C4-2B (cell line): Measurements from ENCODE around the gene ALX3.

Experiments
- CTCF ChIP-seq: fragments of 450-650 bp; conservative IDR thresholded peaks from 2 replicates; pipeline ENCODE4 v1.5.1; 2017; ENCODE audit warnings: mild to moderate bottlenecking
- ZFX ChIP-seq: fragments of 450-650 bp; IDR thresholded peaks from 2 replicates; pipeline ENCODE4 v1.6.1; 2017

DNA sequence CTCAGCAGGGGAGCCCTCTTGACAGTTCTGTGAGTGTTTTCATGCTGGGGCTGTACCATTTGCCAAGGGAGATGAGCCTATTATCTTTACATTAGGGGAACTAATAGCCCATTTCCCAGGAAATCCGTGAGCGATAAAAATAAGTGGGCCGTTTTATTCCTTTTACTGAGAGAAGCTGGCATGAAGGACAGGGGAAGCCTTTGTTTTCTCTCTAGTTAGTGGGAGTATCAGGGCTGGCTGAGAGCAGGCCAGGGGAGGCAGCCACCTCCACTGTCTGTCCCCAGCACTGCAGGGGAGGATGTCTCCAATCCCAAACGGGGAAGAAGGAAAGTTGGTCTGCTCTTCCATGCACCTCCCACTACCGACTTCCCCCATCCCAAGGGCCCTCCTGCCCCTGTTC, 44.3 kb upstream of the ALX3 start:
- TF ChIP-seq CTCF (no peak), ZFX (no peak)
